Measurements from ENCODE around the gene TMEM120A.

DNA sequence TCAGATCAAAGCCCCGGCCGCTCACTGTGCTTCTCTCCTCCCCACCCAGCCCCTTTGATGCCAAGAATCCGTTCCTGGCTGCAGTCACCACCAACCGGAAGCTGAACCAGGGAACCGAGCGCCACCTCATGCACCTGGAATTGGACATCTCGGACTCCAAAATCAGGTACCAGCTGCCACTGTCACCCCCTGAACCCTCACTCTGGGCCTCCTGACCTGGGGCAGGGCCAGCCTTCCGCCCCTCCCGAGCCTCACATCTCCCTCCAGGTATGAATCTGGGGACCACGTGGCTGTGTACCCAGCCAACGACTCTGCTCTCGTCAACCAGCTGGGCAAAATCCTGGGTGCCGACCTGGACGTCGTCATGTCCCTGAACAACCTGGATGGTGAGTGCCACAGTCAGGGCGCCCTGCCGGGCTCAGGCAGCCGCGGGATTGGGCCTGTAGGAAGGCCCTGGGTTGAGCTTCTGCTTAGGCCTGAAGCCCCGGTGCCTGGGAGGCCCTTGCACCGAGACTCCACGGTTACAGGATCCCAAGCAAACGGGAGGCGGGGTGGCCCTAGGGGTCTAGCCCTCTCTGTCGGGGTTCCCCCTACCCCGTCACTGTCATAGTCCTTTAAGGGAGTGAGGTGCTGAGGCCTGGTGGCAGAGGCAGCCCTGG, 10.8 kb downstream of the TMEM120A start:
- TF ChIP-seq, protein P1, sequence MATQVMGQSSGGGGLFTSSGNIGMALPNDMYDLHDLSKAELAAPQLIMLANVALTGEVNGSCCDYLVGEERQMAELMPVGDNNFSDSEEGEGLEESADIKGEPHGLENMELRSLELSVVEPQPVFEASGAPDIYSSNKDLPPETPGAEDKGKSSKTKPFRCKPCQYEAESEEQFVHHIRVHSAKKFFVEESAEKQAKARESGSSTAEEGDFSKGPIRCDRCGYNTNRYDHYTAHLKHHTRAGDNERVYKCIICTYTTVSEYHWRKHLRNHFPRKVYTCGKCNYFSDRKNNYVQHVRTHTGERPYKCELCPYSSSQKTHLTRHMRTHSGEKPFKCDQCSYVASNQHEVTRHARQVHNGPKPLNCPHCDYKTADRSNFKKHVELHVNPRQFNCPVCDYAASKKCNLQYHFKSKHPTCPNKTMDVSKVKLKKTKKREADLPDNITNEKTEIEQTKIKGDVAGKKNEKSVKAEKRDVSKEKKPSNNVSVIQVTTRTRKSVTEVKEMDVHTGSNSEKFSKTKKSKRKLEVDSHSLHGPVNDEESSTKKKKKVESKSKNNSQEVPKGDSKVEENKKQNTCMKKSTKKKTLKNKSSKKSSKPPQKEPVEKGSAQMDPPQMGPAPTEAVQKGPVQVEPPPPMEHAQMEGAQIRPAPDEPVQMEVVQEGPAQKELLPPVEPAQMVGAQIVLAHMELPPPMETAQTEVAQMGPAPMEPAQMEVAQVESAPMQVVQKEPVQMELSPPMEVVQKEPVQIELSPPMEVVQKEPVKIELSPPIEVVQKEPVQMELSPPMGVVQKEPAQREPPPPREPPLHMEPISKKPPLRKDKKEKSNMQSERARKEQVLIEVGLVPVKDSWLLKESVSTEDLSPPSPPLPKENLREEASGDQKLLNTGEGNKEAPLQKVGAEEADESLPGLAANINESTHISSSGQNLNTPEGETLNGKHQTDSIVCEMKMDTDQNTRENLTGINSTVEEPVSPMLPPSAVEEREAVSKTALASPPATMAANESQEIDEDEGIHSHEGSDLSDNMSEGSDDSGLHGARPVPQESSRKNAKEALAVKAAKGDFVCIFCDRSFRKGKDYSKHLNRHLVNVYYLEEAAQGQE (IDR thresholded peaks at IDR 0.05; ENCODE audit: insufficient read depth in 1 of 2, low read depth in 2 of 2, low read length in 2 of 2), result no peak
- TF ChIP-seq POLR2AphosphoS5 (IDR thresholded peaks at IDR 0.05; ENCODE audit: low read depth, low read length), result no peak
